ENCODE results near the gene MAD1L1. TPM values are rescaled to one million over a fixed set of nuclear protein-coding genes. Genes with fewer than 3 reads are reported as not detected.

Gene MAD1L1
- total and polyA plus RNA-seq, 2 of the 4 experiments (the other 2 are of a cell fraction), result 29.0 to 40.9 TPM

DNA sequence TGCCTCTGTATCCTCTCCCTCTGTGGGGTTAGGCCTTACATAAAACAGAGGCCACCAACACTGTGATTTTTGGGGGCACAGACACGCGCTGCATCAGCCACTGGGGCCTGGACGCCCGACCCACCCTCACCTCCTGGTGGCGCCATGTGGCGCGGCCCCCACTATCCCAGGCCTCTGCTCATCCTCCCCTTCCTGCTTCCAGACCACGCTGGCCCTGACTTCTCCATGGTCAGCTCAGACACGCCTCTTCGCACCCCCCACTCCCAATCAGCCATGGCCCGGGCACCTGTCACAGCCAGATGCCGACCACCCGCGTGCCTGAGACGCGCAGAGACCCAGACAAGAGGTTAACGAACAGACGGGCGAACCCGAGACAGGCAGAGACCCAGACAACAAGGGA lies 298.7 kb downstream of the MAD1L1 start:
- in situ Hi-C loops (cut with MboI; ENCODE audit: low sequenced_read_pairs) (no loop called here), dilution Hi-C loops (cut with HindIII; ENCODE audit: low sequenced_read_pairs, unreplicated experiment) (no loop called here), intact Hi-C loops (cut with micrococcal nuclease) (no loop called here)
- ChIA-PET POLR2A (ENCODE audit: unreplicated experiment) (no interaction called here), CTCF (no interaction called here)
- no peak overlapping the region for H2AK5ac ChIP-seq (ENCODE audit: low read depth, low read length)
- no peak overlapping the region for H3K56ac ChIP-seq (ENCODE audit: extremely low read depth, insufficient read depth, low read length)
- no peak overlapping the region for H3K23ac ChIP-seq (ENCODE audit: low read depth, low read length)
- no peak overlapping the region for H3K9ac ChIP-seq (ENCODE audit: low read depth, low read length)
- H3K36me3 ChIP-seq (ENCODE audit: control insufficient read depth, insufficient read depth, low read length), result no peaks in the 10 kb centered on the region
- no peak overlapping the region for H2AFZ ChIP-seq (replicated peaks; ENCODE audit: low read length, poor library complexity)
- H3K27me3 ChIP-seq (ENCODE audit: control insufficient read depth, insufficient read depth, low read length), result no peaks in the 10 kb centered on the region
- 100% methylated on average over 3 of the region's 20 CpGs; no CpG with 5 or more reads in 1 of the 2 experiments for WGBS, 2 experiments (ENCODE audit: extremely low coverage in 2 of 2, insufficient read length in 1 of 2)
- no peak overlapping the region for H3K4ac ChIP-seq (ENCODE audit: low read depth, low read length)
- H4K91ac ChIP-seq (ENCODE audit: insufficient read depth, low read depth, low read length), result no peak overlapping the region
- no peak overlapping the region for H3K18ac ChIP-seq (ENCODE audit: low read depth, low read length)
- no peak overlapping the region for H3K4me2 ChIP-seq (ENCODE audit: low read depth, low read length)
- no peak overlapping the region for H2BK20ac ChIP-seq (ENCODE audit: low read depth, low read length)
- no peak overlapping the region for H4K5ac ChIP-seq (ENCODE audit: low read depth, low read length)
- H3K79me1 ChIP-seq (ENCODE audit: low read depth in 1 of 2, low read length in 2 of 2), result no peaks in the 10 kb centered on the region; a peak in 2 of 4 replicates
- no peaks in the 10 kb centered on the region for H4K20me1 ChIP-seq (ENCODE audit: insufficient read depth, low read length)
- no peaks in the 10 kb centered on the region for H3K9me3 ChIP-seq (ENCODE audit: control insufficient read depth, insufficient read depth, low read length)
- H3K4me1 ChIP-seq (ENCODE audit: control insufficient read depth, insufficient read depth, low read length), result peaks cover 2% of the 10 kb centered on the region; the same call in 1 of the 2 replicates
- ATAC-seq (ENCODE audit: low read depth) (no peak), DNase-seq (no peak)
- no peak for TF ChIP-seq SMC3 (IDR thresholded peaks at IDR 0.05; ENCODE audit: low read depth, low read length)
- TF ChIP-seq, protein P1, sequence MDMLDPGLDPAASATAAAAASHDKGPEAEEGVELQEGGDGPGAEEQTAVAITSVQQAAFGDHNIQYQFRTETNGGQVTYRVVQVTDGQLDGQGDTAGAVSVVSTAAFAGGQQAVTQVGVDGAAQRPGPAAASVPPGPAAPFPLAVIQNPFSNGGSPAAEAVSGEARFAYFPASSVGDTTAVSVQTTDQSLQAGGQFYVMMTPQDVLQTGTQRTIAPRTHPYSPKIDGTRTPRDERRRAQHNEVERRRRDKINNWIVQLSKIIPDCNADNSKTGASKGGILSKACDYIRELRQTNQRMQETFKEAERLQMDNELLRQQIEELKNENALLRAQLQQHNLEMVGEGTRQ (IDR thresholded peaks at IDR 0.05; ENCODE audit: low read depth, low read length), result no peak
- TF ChIP-seq CTCF (conservative IDR thresholded peaks at IDR 0.05; ENCODE audit: low read depth, low read length), result no peak
- TF ChIP-seq RFX5 (IDR thresholded peaks at IDR 0.05; ENCODE audit: low read depth, low read length), result no peak
- no peak for TF ChIP-seq CHD1 (IDR thresholded peaks at IDR 0.05; ENCODE audit: low read depth, low read length)
- no peak for TF ChIP-seq RCOR1 (IDR thresholded peaks at IDR 0.05; ENCODE audit: insufficient replicate concordance, low read length)
- TF ChIP-seq POLR2A (IDR thresholded peaks at IDR 0.05; ENCODE audit: low read depth, low read length), result no peak
- no peak for TF ChIP-seq BHLHE40 (IDR thresholded peaks at IDR 0.05; ENCODE audit: low read depth, low read length)
- TF ChIP-seq MXI1 (IDR thresholded peaks at IDR 0.05; ENCODE audit: borderline replicate concordance, low read depth, low read length), result no peak
- no peak for TF ChIP-seq NFE2L2 (IDR thresholded peaks at IDR 0.05; ENCODE audit: low read depth, low read length)
- TF ChIP-seq RAD21 (IDR thresholded peaks at IDR 0.05; ENCODE audit: low read length), result no peak
- TF ChIP-seq FOS (IDR thresholded peaks at IDR 0.05; ENCODE audit: low read depth, low read length), result no peak
- TF ChIP-seq MAZ (IDR thresholded peaks at IDR 0.05; ENCODE audit: borderline replicate concordance, low read depth, low read length), result no peak
- TF ChIP-seq MAFK (IDR thresholded peaks at IDR 0.05; ENCODE audit: low read depth, low read length), result no peak
- no peak for TF ChIP-seq CEBPB (IDR thresholded peaks at IDR 0.05; ENCODE audit: low read depth, low read length)
- TF ChIP-seq ELK1 (IDR thresholded peaks at IDR 0.05; ENCODE audit: borderline replicate concordance, low read depth, low read length), result no peak
- H2BK120ac ChIP-seq (ENCODE audit: low read depth, low read length), result no peak overlapping the region
- no peaks in the 10 kb centered on the region for H3K9me1 ChIP-seq (ENCODE audit: insufficient read depth, low read length)
- no TSS peak for BruUV-seq (replicated peaks)
- no peak overlapping the region for H3K4me3 ChIP-seq (ENCODE audit: insufficient read depth, low read depth, low read length)
- no peak overlapping the region for H2AK9ac ChIP-seq (replicated peaks; ENCODE audit: low read depth, low read length, poor library complexity)
- no peak overlapping the region for H2BK15ac ChIP-seq (ENCODE audit: low read depth, low read length)
- no peak overlapping the region for H2BK5ac ChIP-seq (ENCODE audit: low read depth, low read length, poor library complexity, severe bottlenecking)
- H3K14ac ChIP-seq (replicated peaks; ENCODE audit: low read depth, low read length), result no peak overlapping the region
- H3K27ac ChIP-seq (ENCODE audit: insufficient read depth, low read length), result no peak overlapping the region
- no peak overlapping the region for H4K8ac ChIP-seq (ENCODE audit: low read depth in 2 of 2, low read length in 2 of 2)
